Esophagus muscularis mucosa (tissue), 4 donors: ENCODE data around the gene TMEM108. TPM values are rescaled to one million over a fixed set of nuclear protein-coding genes. Genes with fewer than 3 reads are reported as not detected.

Experiments
- DNase-seq: peaks from one replicate; pipeline ENCODE4 v3.0.0-alpha.2; 2017; ENCODE audit errors: extremely low spot score
- H3K27ac ChIP-seq, 4 donors: fragments of 200-600 bp; sonication (generic); replicated peaks in 1 of 4; 1 replicate in 3 of 4; 2 replicates in 1 of 4; pipeline ENCODE4 v1.5.1; 2016 to 2019; ENCODE audit warnings: mild to moderate bottlenecking in 1 of 4
- H3K27me3 ChIP-seq, 4 donors: fragments of 200-600 bp; sonication (generic); one replicate each; pipeline versions ENCODE4 v1.5.1 to v1.6.0; 2016 to 2019
- H3K36me3 ChIP-seq, 4 donors: fragments of 200-600 bp; sonication (generic); one replicate each; pipeline ENCODE4 v1.5.1; 2016 to 2019
- H3K4me1 ChIP-seq, 4 donors: fragments of 200-600 bp; sonication (generic); one replicate each; pipeline ENCODE4 v1.5.1; 2016 to 2019
- H3K4me3 ChIP-seq, 4 donors: fragments of 200-600 bp; sonication (generic); 1 replicate in 2 of 4; 2 replicates in 2 of 4; pipeline ENCODE4 v1.5.1; 2016 to 2019; ENCODE audit warnings: mild to moderate bottlenecking in 4 of 4, moderate library complexity in 1 of 4
- H3K9me3 ChIP-seq, 4 donors: fragments of 200-600 bp; sonication (generic); 1 replicate in 3 of 4; 2 replicates in 1 of 4; pipeline ENCODE4 v1.5.1; 2016 to 2019
- CTCF ChIP-seq, 3 experiments: fragments of 200-600 bp in 2 of 3; fragments of 450-650 bp in 1 of 3; sonication (generic) in 2 of 3; IDR thresholded peaks; one replicate each; pipeline ENCODE4 v1.5.1; 2017 to 2019; ENCODE audit warnings: antibody characterized with exemption in 3 of 3, mild to moderate bottlenecking in 2 of 3, moderate library complexity in 1 of 3
- EP300 ChIP-seq: sonication (generic); formaldehyde crosslinking; IDR thresholded peaks from one replicate; pipeline ENCODE4 v1.6.1; 2017; ENCODE audit warnings: antibody characterized with exemption
- POLR2A ChIP-seq: fragments of 450-650 bp; IDR thresholded peaks from one replicate; pipeline ENCODE4 v1.6.1; 2017; ENCODE audit warnings: antibody characterized with exemption, moderate library complexity, mild to moderate bottlenecking, low read depth
- POLR2AphosphoS5 ChIP-seq, 2 donors: sonication (generic); formaldehyde crosslinking; IDR thresholded peaks; one replicate each; pipeline ENCODE4 v1.6.1; 2017; ENCODE audit warnings: antibody characterized with exemption in 2 of 2
- WGBS: methylation state at CpG from one replicate; pipeline ENCODE4 v1.1.5; 2018; 5-methylcytosine and 5-hydroxymethylcytosine counted together
- intact Hi-C: fragments of 100-400 bp; cut with DNase I; formaldehyde crosslinking; loops from one replicate; pipeline ENCODE4 v1.15.1; 2023
- total RNA-seq, 4 donors: library from RNA; depleted of rRNA; stranded (reverse); fragments of >200 nt; gene quantifications; one replicate each; pipeline versions ENCODE4 v1.1.0 to v1.2.1, GENCODE V29; 2016

The TMEM108 gene
- total RNA-seq, 4 donors from 2014 or later, result 8.6 to 12.1 (median 11.2) TPM

GRCh38 chr3:133162670-133163305 is 124.6 kb downstream of the TMEM108 start:
- Histone ChIP-seq H3K4me3 (no peak overlapping the region), H3K27ac (no peak overlapping the region), H3K27me3 (no peaks in the 10 kb centered on the region), H3K4me1 (no peaks in the 10 kb centered on the region), H3K9me3 (no peaks in the 10 kb centered on the region), H3K36me3 (no peaks in the 10 kb centered on the region)
- DNase-seq, result no peak
- WGBS, result 49% methylated on average over 3 of the region's 3 CpGs
- intact Hi-C loops, result no loop called here
- no peak for TF ChIP-seq POLR2AphosphoS5 (IDR thresholded peaks at IDR 0.05)
- no peak for TF ChIP-seq EP300
- TF ChIP-seq POLR2A, result no peak
- TF ChIP-seq CTCF (IDR thresholded peaks at IDR 0.05), result no peak

GRCh38 chr3:133167340-133168024 is 129.3 kb downstream of the TMEM108 start:
- intact Hi-C loops, result no loop called here
- Histone ChIP-seq H3K4me3 (no peak overlapping the region), H3K4me1 (no peaks in the 10 kb centered on the region), H3K36me3 (no peaks in the 10 kb centered on the region), H3K27me3 (no peaks in the 10 kb centered on the region), H3K27ac (no peak overlapping the region), H3K9me3 (no peaks in the 10 kb centered on the region)
- TF ChIP-seq EP300 (no peak), CTCF (IDR thresholded peaks at IDR 0.05) (no peak), POLR2A (no peak), POLR2AphosphoS5 (IDR thresholded peaks at IDR 0.05) (no peak)
- 100% methylated on average over 5 of the region's 36 CpGs for WGBS
- DNase-seq, result no peak

GRCh38 chr3:133168025-133168401 is 129.8 kb downstream of the TMEM108 start:
- no peaks in the 10 kb centered on the region for H3K36me3 ChIP-seq
- no peak for DNase-seq
- no peaks in the 10 kb centered on the region for H3K4me1 ChIP-seq
- intact Hi-C loops, result no loop called here
- no peak overlapping the region for H3K27ac ChIP-seq
- no peaks in the 10 kb centered on the region for H3K9me3 ChIP-seq
- H3K27me3 ChIP-seq, result no peaks in the 10 kb centered on the region
- no peak for TF ChIP-seq EP300
- TF ChIP-seq CTCF (IDR thresholded peaks at IDR 0.05), result no peak
- TF ChIP-seq POLR2A, result no peak
- TF ChIP-seq POLR2AphosphoS5 (IDR thresholded peaks at IDR 0.05), result no peak
- WGBS, result 100% methylated on average over 1 of the region's 1 CpG
- no peak overlapping the region for H3K4me3 ChIP-seq

- intact Hi-C loops, result no loop called here
- no peaks in the 10 kb centered on the region for H3K27me3 ChIP-seq
- no peaks in the 10 kb centered on the region for H3K4me1 ChIP-seq
- WGBS, result 83% methylated on average over 6 of the region's 6 CpGs
- H3K27ac ChIP-seq, result no peak overlapping the region
- no peak for DNase-seq
- no peaks in the 10 kb centered on the region for H3K9me3 ChIP-seq
- no peaks in the 10 kb centered on the region for H3K36me3 ChIP-seq
- TF ChIP-seq POLR2AphosphoS5 (IDR thresholded peaks at IDR 0.05) (no peak), EP300 (no peak), POLR2A (no peak), CTCF (IDR thresholded peaks at IDR 0.05) (no peak)
- no peak overlapping the region for H3K4me3 ChIP-seq
Measured at GRCh38 chr3:133169331-133170068, 131.3 kb downstream of the TMEM108 start.
